ENCODE measurements around the gene NAGPA.

The NAGPA gene

GRCh38 chr16:5001571-5001970 is 32.2 kb downstream of the NAGPA start:
- no peak for DNase-seq

GRCh38 chr16:5000573-5001001 is 33.1 kb downstream of the NAGPA start:
- no peak for DNase-seq

GRCh38 chr16:4994719-4995434 is 38.9 kb downstream of the NAGPA start:
- DNase-seq: no peak

- no peak for DNase-seq
Measured at GRCh38 chr16:4991754-4992153, 42.0 kb downstream of the NAGPA start.

- no peak for DNase-seq
Measured at GRCh38 chr16:4990415-4990814, 43.3 kb downstream of the NAGPA start.

- no peak for DNase-seq
Measured at GRCh38 chr16:4989391-4990006, 44.2 kb downstream of the NAGPA start.

- no peak for DNase-seq
Measured at GRCh38 chr16:4988647-4989046, 45.1 kb downstream of the NAGPA start.

GRCh38 chr16:4987580-4988374 is 46.0 kb downstream of the NAGPA start:
- DNase-seq: no peak

GRCh38 chr16:4987250-4987579 is 46.5 kb downstream of the NAGPA start:
- DNase-seq: no peak

- DNase-seq: no peak
Measured at GRCh38 chr16:4984174-4984990, 49.4 kb downstream of the NAGPA start.

GRCh38 chr16:4982056-4982867 is 51.5 kb downstream of the NAGPA start:
- DNase-seq: no peak

- no peak for DNase-seq
Measured at GRCh38 chr16:4981473-4981872, 52.3 kb downstream of the NAGPA start.

- no peak for DNase-seq
Measured at GRCh38 chr16:4980691-4981090, 53.0 kb downstream of the NAGPA start.

GRCh38 chr16:4979736-4980660 is 53.7 kb downstream of the NAGPA start:
- DNase-seq: no peak

- DNase-seq: no peak
Measured at GRCh38 chr16:4979164-4979563, 54.6 kb downstream of the NAGPA start.

- no peak for DNase-seq
Measured at GRCh38 chr16:4976611-4977145, 57.1 kb downstream of the NAGPA start.

- no peak for DNase-seq
Measured at GRCh38 chr16:4976079-4976478, 57.7 kb downstream of the NAGPA start.

Measured in activated CD4-positive, alpha-beta T cell treated with anti-CD3 and anti-CD28 coated beads, Interleukin-2, amount 50 U/mL, for 16 hours (primary cell).